GM12892 (cell line): Measurements from ENCODE around the gene TNK2.

Experiments
- DNase-seq: peaks from one replicate; pipeline ENCODE4 v3.0.0; 2011; ENCODE audit not compliant: insufficient read length
- FAIRE-seq: peaks from 2 replicates; lab custom pipeline; 2011; peaks lifted over from hg19 to GRCh38; lab: Jason Lieb, UNC
- POLR2A ChIP-seq: IDR thresholded peaks from 2 replicates; pipeline ENCODE4 v1.6.1; 2011; ENCODE audit warnings: low read depth, low read length, control low read depth
- POLR2AphosphoS5 ChIP-seq: IDR thresholded peaks from 2 replicates; pipeline ENCODE4 v1.6.1; 2011; ENCODE audit warnings: low read depth, low read length, control low read depth
- TAF1 ChIP-seq: IDR thresholded peaks from 2 replicates; pipeline ENCODE4 v1.6.1; 2011; ENCODE audit warnings: low read depth, mild to moderate bottlenecking, control low read depth, low read length, borderline replicate concordance

Gene TNK2

DNA sequence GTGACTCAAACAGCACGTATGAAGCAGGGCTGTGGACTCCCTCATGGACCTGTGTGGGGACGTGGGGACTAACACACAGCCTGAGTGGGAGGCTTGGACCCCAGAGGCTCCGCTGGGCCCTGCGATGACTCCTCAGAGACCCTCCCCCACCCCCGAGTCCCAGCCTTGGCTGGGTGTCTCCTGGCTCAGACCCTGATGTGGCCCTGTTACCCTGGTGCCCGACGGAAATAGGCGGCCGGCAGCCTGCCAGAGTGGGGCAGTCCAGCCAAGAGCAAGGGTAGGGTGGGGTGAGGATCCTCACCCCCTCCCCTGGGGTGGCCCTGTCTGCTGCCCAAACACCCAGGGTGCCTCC lies 15.3 kb downstream of the TNK2 start:
- no peak for TF ChIP-seq POLR2A
- no peak for TF ChIP-seq POLR2AphosphoS5
- TF ChIP-seq TAF1, result no peak
- FAIRE-seq, result no peak
- no peak for DNase-seq

DNA sequence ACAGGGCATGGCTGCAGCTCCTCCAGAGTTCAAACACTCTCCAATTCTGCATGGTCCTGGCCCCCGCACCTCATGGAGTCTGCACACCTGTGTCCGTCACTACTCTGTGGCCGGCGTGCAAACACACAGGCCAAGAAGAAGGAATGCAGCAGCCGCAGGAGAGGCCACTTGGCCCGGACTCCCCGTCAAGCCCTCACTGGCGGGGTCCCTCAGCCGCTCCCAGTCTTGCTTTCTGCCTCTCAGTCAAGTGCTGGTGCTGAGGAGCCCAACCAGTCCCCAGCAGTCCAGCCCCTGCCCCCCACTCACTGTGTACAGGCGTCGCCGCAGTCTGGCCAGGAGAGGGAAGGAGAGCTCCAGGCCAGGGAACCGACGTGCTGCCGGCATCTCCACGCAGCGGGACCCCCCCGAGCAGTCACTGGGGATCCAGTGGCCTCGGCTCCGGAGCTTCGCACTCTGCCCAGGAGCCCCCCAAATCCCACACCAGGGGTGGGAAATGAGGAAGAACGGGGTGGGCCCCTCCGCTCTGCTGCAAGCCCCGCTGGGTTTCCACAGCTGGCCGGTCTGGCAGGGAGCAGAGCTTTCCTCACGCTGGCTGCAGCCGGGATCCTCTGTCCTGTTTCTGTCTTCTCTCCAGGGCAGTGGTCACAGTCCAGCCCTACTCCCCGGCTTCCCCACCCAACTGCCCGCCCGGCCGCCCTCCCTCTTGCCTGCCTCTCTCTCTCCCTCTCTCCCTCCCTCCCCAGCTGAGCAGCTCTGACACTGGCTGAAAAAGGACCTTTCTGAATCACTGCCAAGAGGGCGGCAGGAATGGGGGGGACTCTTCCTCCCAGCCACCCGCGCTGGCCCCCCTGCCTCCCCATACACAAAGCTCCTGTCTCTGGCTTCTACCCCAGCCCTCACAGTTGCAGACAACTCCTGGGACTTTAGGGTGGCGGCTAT lies 16.0 kb downstream of the TNK2 start:
- DNase-seq, result no peak

DNA sequence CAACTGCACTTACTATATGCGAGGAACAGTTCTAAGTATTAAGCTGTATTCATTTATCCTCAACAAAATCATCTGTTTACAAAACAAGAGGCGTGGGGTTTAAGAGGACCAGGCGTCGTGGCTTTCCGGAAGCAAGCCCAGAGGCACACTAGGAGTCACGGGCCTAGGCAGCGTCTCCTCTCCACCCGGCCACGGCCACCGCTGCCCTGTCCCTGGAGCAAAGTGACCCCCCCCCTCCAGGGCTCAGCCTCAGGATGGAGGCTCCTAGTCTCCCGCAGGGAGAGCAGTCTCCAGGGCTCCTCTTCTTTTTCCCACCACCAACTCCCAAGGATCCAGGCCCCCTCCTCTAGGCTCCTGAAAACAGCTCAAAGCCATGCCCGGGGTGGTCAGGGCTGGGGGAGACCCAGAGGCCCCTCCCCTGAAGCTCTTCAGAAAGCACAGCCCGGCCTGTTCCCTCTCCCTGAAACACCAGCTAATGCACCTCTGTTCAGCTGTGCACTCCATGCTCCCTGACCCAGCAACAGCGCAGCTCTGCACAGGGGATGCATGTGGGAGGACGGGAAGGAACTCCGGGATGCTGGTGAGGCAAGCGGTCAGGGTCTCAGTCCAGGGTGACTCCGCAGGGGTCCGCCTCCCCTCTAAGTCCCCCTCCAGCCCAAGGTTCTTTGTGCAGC lies 16.8 kb downstream of the TNK2 start:
- FAIRE-seq, result no peak
- no peak for TF ChIP-seq POLR2AphosphoS5
- no peak for TF ChIP-seq POLR2A
- TF ChIP-seq TAF1, result no peak
- no peak for DNase-seq

More for the DNA sequence above, 16.0 kb downstream of the TNK2 start:
- TF ChIP-seq TAF1, result no peak
- no peak for TF ChIP-seq POLR2AphosphoS5
- TF ChIP-seq POLR2A, result no peak
- no peak for FAIRE-seq

DNA sequence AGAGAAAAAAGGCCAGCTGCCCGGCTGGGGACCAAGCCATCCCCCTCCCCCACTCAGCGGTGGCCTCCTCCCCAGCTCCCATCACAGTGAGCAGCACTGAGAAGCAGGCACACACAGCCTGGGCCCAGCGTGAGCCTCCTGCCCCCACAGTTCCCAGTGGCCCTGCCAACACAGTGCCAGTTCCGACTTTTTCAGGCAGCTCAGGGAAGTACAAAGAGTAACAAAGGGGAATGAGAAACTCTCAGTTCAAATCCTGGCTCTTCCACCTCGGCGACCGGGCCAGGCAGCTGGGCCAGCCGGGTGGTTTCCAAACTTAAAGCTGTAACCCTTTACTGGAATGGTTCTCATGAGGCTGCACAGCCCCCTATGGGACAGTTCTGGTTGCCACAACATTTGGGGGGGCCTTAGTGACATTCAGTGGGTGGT lies 18.5 kb downstream of the TNK2 start:
- TF ChIP-seq POLR2A, result no peak
- TF ChIP-seq TAF1, result no peak
- no peak for TF ChIP-seq POLR2AphosphoS5
- no peak for FAIRE-seq
- DNase-seq, result no peak

DNA sequence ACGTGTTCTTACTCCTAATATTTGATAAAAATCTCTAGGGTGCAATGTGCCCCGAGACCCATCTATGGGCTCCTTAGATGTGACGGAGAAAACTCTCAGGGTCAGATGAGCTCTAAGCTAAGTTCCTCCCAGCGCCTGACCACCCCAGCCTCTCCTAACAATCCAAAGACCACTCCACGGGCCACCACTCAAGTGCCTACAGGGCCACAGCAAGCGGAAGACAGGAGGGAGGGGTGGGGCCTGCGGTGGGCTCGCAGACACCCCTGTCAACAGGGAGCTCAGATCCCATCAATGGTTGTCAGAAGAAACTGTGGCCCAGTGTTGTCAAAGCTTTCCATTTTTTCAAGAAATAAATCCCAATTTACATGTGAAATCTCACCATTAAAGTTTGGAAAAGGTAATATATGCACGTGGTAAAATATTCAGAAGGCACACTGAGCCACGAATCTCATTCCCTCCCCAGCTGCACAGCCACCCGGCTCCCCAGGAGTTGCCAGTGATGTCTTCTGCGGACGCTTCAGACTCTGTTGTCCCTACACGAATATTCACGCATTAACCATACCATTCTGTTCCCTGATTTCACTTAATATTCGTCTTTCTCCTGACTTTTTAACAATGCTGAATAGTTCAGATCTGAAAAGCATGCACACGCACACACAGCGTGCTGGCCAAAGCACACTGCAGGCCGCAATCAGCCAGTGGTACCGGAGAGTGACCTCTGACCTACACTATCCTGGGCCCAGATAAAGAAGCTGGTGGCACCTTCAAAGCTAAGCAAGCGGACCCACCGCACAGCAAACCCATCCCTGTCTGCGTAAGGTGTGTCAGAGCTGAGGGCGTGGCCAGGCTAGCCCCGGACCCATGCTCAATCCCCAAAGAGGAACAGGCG lies 19.1 kb downstream of the TNK2 start:
- TF ChIP-seq TAF1, result no peak
- no peak for TF ChIP-seq POLR2A
- no peak for TF ChIP-seq POLR2AphosphoS5
- FAIRE-seq (no peak), DNase-seq (no peak)

DNA sequence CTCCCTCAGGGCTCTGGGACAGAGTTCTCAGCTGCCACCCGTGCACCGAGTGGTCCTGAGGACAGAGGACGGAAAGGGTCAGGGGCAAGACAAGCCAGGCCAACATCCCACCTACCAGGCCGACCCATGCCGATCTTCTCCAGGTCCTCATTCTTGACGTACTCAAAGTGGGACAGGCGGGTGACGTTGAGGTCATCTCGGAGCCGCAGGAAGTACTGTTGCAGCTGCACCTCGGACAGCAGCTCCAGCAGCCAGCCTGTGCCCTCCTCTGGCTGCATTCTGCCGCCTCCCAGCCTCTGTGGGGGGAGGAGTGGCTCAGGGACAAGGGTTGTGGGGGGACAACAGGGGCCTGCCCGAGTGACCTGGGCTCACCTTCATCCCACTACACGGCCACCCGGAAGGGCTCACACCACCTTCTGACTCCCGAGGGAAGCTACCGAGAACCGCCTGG lies 20.0 kb downstream of the TNK2 start:
- FAIRE-seq (no peak), DNase-seq (no peak)
- TF ChIP-seq TAF1 (no peak), POLR2A (no peak), POLR2AphosphoS5 (no peak)

DNA sequence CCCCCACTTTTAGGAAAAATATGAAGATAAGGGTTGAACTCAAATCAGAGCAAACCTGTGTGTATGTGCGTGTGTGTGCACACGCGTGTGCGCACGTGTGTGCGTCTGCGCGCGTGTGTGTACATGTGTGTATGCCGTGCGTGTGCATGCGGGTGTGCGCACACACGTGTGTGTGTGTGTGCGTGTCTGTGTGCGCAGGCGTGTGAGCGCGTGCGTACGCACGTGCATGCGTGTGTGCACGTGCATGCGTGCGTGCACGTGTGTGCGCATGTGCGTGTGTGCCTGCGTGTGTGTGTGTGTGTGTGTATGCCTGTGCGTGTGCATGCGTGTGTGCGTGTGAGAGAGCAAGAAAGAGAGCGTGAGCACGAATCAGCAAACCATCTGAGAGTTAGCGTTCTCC lies 20.7 kb downstream of the TNK2 start:
- DNase-seq (no peak), FAIRE-seq (no peak)
- TF ChIP-seq POLR2AphosphoS5 (no peak; the same call in 1 of the 2 replicates), TAF1 (no peak), POLR2A (no peak)

DNA sequence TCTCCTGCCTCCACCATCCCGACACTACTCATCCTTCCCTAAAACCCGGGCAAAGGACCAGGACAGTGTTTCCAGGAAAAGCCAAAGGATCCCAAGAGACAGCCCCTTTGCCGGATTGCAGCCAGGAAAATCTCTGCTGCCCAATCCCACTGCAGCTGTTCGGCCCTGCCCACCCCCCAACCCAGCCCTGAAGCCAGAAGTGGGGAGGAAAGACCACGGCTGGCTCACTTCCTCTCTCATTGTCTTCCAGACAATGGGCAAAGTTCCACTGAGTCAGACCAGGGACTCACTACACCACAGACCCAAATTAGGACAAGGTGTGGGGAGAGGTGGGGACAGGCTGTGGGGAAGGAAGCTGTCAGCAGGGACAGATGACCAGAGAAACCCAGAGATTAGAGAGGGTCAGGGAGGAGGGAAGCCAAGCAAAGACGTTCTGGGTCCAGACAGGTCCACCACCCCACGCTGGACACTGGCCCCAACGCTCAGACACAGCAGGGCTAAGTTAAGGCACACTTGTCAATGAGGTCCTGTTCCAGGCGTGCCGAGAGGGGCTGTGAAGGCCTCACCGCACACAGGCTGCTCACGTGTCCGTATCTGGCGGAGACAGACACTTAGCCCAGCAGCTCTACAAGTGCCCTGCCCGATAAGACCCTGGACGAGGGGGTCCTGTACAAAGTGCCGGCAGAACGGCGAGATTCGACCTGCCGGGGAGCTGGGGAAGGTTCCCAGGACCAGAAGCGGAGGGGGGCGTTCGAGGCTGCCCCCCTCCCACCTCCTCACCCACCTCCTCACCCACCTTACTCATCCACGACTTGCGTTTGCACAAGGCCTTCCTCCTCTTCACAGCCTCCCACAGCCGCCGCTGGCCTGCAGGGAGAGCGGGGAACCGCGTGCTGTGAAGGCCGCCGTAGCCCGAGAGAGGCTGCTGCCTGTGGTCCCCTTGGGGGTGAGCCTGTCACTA lies 21.9 kb downstream of the TNK2 start:
- TF ChIP-seq POLR2A, result no peak
- no peak for TF ChIP-seq POLR2AphosphoS5
- TF ChIP-seq TAF1, result no peak
- DNase-seq (no peak), FAIRE-seq (no peak)

DNA sequence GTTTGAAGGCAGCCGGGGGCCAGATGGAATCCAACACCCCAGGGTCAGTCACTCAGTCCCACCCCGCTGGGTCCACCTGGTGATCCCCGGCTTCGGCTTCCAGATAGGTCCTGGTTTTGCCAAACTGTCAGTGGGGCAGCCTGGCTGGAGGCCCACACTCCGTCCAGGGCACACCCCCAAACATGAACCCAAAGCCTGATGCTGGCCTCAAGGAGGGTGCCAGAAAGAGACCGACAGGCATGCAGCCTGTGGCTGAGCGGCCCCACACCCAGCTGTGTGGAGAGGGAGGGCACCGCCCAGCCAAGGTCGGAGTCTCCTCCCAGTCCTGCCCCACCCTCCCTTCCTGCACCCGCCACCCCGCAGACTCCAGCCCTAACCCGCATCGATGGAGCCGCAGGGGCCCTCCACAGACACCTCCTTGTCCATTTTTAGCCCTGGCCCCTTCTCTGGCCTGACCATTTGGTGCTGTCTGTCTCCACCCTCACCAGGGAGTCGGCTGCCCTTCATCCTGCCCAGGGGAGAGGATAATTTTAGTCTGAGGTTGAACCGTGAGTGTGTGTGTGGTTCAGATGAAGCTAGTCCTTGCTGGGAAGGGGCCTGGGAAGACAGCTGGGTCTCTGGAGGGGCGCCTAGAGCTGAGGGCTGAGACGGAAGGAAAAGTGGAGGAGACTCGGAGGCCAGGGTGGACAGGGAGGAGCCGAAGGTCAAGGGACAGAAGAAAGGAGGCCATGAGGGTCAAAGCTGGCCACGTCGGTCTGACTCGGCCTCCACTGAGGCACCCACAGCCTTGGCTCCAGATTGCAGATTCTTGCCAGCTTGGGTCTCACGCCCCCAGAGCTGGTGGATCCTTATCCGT lies 23.1 kb downstream of the TNK2 start:
- no peak for FAIRE-seq
- TF ChIP-seq TAF1, result no peak
- TF ChIP-seq POLR2AphosphoS5, result no peak
- TF ChIP-seq POLR2A, result no peak
- no peak for DNase-seq
